Germinal center (tissue), 1 donor: ENCODE results near the gene GABBR2.

Source experiments
- DNase-seq: peaks from one replicate; pipeline ENCODE4 v3.0.0; 2012; ENCODE audit warnings: mixed read lengths, low spot score

Gene GABBR2

DNA sequence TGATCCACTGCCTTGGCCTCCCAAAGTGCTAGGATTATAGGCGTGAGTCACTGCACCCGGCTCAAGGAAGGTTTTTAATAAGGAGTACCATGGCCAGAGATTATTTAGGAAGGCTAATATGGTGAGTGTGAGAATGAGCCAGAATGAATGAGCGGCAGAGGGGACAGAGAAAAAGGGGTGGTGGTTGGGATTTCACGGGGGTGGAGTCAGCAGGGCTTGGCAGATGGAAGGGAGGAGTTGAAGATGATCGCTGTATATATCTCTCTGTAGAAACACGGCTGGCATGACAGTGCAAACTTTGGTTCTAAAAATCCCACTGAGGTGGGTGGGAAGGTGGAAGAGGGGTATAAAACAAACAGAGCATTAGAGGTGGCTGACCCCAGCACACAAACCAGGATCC, 276.6 kb downstream of the GABBR2 start:
- no peak for DNase-seq

DNA sequence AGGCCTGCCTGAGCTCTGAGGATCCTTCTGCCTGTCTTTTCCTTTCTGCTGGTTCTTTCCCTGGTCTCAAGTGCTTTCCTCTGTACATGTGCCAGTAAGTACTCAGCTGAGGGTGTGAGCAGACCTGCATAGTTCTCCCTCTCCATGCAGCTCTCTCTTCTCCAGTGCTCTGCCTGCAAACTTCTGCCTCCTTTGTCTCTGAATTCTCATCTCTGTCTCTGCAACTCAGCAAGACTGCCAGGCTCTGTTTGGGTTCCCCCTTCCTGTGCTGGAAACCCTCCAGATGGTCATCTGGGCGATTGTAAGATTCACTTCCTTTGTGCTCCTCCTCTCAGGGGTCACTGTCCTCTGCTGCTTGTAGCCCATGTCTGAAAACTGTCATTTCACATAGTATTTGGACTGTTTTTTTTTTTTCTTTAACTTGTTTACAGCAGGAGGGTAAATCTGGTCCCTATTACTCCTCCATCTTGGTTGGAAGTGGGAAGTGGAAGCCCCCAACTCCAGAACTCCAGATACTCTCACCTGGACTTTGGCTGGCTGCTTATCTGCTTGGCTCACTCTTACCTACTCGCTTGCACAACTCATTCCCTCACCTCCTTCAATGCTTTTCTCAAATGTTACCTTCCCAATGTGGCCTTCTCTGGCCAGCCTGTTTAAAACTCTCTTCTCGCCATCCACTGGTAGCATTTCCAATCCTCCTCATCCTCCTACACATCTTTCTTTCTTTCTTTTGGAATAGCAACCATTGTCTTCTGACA, 278.0 kb downstream of the GABBR2 start:
- no peak for DNase-seq

DNA sequence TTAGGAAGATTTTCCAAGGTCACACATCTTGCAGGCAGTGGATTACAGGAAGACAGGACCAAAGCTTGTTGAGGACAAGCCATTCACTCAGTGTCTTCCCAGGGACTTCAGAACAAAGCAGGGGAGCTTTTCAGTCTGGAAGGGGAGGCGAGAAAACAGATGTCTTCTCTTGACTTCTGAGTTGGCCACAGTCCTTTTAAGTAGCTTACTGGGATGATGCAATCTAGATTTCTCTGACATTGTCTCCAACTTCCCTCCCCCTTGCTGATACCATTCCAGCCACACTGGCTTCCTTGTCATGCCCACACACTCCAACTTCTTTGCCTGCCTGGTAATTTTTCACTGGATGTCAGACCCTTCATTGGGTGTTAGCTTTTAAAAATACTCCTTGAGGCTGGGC, 279.1 kb downstream of the GABBR2 start:
- no peak for DNase-seq

DNA sequence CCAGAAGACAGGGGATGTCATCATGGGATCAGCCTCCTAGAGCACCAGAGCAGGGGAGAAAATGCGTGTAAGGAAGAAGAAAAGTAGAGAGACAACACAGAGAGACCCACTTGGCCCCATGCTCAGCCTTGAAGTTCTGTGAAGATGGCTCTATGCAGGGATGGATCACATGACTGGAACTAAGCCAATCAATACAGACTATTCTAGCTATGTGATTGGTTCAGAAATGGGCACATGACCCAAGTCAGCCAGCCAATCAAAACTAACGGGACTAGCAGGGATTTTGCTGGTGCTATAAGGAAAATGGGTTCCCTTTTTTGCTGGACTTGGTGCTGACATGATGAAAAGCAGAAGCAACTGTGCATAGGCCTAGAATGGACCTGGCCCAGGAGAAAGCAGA, 280.3 kb downstream of the GABBR2 start:
- DNase-seq: no peak

DNA sequence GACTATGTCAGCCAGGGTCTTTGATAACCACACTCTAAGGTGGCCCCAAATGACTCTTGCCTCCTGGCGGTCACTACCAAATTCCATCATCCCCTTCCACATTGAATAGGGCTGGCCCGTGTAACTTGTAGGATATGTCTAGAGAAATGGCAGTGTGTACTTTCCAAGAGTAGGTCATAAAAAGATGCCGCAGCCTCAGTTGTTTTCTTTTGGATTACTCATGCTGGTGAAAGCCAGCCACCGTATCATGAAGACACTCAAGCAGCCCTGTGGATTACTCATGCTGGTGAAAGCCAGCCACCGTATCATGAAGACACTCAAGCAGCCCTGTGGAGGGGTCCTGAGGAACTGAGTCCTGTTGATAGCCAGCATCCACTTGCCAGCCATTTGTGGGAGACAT, 281.2 kb downstream of the GABBR2 start:
- no peak for DNase-seq

DNA sequence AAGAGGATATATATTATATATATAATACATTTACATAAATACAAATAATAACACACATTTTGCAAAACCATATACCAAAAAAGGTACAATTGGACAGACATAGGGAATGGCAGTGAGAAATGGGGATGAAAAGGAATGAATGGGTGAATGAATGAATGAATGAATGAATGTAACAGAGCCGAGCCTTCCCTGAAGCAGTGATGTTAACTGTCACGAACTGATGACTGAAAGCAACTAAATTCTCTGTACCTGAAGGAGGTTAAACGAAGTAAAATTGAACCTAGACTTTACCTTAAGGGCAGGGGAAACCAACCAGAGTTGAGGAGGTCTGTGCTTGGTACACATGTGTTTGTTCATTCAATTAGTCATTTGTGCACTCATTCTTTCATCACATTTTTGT, 283.7 kb downstream of the GABBR2 start:
- no peak for DNase-seq

DNA sequence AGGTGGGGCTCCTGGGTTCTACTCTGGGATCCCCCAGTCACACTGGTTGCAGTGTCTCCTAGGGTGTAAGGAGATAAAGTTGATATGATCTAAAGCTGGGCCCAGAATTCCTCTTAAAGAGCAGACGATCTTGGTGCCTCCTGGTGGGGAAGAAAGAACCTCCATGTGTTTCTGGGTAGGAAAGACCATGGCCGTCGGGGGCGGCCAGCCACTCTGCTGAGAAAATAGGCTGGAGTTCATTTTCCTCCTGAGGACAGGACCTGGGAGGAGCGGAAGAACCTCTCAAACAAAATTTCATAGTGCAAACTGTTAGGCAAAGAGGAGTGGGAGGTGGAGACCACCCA, 289.5 kb downstream of the GABBR2 start:
- DNase-seq: no peak

DNA sequence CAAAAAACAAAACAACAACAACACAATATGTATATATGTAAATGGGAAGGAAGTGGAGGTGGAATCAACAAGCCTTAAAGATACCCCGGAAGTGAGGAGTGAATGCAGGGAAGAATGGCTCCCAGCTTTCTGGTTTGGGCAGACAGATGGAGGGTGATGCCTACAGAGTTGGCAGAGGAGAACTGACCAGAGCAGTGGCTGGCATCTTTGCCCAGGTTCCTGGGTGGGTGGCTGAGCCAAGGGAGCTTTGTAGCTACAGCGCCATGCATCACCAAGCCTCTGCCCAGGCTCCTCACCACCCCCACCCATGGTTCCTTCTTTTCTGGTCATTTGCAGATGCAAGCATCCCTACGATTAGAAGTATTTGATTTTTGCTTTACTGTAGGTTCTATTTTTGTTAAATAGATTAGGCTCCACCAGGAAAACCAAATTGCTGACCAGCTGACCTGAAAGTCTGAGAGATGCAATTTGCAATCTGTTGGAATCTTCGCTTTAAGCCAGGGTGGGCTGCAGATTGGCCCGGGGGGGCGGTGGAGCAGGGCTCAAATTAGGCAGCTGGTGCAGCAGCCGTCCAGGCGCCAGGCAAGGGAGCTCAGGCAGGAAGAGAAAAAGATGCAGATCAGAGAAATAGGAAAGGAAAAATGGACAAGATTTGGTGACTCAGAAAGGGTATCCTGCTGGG, 290.0 kb downstream of the GABBR2 start:
- no peak for DNase-seq

DNA sequence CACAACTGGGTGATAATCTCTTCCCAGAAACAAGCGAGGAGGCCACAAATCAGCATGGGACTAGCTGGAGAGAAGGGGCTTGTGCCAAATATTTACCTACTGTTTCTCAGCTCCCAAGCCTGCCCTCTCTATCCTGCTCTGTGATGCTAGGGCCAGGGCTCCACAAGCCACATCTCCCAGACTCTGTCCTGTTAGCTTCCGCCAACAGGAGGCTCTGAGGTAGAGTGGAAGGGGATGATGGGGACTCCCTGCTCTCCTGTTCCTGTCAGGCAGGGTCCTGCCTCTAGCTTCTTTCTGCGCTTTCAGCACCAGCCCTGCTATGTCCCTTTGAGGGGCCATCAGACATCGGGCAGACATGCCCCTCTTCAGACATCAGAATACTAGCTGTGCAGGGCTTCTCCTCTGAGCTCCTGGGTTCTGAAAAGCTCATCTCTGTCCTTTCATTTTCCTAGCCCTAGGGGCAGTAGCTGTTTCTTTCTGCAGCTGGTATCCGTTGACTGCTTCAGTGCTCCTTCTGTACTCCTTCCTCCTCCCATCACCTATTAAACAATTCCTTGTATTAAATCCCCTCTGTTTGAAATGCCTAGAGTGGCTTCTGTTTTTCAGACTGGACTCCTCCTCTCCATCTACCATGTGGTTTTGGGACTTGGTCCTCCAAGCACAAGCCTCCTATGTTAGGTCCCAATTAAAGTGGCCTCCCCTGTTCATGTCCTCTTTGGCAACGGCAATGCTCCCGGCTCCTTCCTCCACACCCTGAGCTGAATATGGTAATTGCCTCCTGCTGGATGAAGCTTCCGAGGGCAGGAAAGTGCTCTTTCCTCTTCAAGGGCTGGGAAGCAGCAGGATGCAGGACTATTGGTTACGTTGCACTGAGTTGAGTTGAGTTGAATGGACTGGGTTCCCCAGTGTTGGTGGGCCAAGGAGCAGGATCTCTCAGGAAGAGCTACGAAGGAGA, 292.2 kb downstream of the GABBR2 start:
- DNase-seq: no peak

DNA sequence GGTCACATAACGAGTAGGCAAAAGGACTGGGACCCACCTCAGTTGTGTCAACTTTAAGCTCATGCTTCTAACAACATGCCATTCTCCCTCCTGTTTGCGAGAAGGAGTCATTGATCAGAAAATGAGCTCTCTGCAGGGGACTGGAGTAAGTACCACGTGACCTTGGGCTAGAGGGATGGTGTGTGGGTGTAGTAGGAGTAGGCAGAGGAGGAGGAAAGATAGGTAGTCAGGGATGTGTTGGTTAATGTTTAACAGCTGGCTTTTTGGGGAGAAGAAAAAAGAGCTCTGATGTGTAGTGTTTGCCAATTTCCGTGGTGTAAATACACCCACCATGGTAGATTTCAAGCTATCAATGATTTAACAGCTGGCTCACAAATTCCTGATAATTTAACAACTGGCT, 293.0 kb downstream of the GABBR2 start:
- DNase-seq: no peak

DNA sequence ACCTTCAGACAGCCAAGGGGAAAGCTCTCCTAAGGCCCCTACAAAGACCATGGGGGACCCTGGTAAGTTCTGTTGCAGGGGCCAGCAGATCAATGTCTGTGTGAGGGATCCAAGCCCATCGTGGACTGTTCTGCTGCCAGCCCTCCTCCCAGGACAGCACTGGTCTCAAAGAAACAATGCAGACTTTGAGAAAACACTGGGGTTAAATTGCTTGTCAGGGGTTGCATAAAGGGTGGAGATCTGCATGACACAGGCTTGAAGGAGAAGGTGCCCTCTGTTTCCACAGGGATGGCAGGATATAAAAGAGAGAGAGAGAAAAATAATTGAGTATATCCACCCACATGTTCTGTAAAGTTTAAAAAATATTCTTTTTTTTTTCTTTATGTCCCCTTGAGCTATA, 295.7 kb downstream of the GABBR2 start:
- no peak for DNase-seq

DNA sequence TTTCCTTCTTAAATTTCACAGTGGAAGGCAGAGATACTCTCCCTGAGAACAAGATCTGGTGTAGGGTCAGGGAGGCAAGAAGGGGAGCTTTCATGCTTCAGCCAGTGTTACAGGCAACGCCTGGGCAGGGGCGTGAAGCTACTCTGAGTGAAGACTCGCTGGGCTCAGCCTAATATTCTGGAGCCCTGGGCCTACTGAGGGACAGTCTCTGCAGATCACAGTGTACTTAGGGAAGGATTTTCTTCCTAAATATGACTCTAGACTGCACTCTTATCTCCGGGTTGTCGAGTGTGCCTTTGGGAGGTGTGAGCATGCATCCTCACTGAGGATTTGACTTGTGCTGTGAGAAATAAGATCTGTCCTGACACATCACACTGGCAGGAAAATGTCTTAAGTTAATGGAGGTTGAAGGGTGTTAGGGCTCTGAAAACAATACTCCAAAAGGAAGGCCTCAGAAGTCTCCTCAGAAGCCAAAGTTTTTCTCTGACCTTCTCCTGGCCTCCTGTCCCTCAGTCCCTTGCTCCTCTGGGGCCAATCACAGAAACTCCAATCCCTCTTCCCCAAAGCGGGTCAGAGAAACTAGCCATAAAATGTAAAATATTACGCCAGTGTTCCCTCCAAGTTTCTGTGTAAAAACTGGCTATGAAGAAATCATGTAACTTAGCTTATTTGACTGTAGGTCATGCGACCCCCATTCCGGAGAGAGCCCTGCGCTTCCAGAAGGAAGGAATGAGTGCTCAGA, 296.5 kb downstream of the GABBR2 start:
- no peak for DNase-seq

DNA sequence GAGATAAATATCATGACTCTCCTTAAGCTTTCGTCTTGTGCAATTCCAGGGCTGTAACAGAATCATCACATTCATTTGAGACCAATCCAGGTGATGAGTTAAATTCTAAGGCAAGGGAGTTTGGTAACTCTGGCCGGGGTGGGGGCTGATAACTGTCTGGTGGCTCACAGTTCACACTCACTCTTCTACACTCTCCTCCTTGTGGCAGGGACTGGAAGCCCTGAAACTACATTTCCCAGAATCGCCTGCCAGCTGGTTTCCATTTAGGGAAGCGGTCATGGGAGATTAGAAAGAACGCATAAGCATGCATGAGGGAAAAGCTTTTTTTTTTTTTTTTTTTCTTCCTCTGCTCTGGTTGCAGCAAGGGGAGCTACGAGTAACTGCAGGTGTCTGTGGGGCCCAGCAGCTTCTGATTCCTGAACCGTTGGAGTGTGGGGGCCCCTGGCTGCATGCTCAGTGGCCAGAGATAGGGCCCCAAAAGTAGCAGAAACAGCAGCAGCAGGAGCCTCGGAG, 298.5 kb downstream of the GABBR2 start:
- DNase-seq: peak; percentile 12

DNA sequence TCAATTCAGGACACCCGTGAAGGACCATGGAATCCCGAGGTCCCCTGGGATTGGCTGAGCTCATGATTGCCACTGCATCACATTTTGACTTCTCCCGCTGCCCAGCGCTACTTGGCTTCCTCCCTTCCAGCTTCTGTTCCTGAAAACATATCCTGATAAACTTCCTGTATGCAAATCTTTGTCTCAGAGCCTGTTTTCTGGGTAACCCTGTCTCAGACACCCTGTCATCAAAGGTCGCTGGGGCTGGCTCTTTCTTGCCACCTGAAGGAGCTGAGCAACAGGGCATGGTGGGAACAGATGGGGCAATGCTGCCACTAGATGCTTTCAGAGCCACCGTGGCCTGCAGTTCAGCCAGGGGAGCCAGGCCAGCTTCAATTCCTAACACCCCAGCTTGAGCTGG, 299.0 kb downstream of the GABBR2 start:
- no peak for DNase-seq

DNA sequence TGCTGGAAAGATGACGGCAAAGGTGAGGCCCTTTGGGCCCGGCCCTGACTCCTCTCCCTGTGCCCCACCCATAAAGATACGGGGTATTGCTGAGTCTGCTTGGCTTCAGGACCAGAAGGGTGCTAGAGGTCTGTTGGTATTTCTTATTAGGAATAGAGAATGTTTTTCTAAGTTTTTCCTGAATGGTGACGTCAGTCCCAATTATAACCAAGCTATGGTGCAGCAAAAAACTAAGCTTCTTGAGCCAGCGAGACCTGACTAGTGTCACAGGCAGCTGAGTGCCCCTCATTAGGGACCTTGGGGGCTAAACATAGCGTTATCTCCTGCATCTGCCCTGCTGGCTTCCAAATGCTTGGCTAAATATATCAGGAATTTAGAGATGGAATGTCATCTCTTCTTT, 302.3 kb downstream of the GABBR2 start:
- DNase-seq: no peak

DNA sequence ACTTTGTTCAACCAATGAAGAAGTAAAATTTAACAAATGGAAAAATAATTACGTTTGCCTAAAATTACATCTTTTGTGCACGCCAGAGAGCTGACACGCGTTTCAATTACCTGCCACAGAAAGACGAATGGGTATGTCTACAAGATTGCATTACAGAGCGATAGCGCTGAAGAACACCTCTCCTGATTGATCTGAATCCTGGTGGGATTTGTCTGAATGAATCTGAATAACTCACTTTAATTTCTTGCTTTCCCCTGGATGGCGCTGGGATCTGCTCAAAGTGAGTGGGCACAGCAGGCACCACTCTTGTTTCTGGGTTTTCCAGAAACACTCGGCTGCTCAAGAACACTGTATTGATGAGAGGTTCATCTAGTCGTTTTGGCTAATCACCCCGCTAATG, 304.5 kb downstream of the GABBR2 start:
- DNase-seq: no peak

DNA sequence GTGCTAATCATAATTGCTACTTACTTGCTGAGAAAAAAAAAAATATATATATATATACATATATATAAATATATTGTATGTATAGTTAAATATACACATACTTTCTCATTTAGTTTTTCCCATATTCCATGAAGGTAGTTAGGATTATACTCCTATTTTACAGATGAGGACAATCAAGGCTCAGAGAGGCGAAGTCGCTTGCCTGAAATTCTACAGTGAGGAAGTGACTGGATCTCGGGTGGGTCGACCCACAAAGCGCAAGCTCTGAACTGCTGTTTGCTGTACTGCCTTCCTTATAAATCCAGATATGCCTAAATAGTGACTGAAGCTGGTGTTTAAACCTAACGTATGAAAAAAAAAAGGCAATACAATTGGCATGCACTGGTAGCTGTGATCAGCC, 305.0 kb downstream of the GABBR2 start:
- no peak for DNase-seq

DNA sequence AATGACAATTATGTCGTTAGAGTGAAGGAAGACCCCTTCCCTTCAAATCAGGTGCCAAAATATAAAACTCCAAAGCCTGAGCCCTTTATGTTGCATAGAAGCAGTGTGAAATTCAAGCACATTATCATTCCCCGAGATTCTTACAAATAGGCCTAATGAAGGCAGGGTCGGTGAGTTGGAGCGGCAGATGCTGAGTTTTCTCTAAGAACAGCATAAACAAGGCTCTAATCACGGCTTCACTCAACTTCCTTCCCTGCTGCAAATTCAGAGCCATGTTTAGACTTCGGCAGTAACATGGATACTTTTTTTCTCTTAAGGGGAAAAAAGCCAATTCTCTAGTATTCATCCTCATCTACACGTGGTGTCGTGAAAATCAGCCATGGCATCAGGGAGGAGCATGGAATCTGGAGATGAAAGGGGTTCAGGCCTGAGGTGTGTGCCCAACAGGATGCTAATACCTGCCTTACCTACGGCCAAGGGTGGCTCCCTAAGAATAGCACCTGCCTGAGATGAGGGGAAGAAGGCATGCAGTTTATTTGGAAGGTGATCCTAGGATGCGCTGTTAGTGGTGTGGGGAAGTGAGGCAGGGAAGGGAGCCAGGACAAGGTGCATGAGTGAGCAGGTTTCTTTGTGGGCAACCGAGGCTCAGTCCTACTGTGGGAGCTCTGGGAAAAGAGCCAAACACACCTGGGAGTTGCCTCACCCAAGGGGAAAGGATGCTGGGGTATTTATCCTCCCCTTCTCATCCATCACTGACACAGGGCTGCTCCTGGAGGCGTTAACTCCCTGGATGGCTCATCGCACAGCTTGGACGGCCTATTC, 306.5 kb downstream of the GABBR2 start:
- no peak for DNase-seq

DNA sequence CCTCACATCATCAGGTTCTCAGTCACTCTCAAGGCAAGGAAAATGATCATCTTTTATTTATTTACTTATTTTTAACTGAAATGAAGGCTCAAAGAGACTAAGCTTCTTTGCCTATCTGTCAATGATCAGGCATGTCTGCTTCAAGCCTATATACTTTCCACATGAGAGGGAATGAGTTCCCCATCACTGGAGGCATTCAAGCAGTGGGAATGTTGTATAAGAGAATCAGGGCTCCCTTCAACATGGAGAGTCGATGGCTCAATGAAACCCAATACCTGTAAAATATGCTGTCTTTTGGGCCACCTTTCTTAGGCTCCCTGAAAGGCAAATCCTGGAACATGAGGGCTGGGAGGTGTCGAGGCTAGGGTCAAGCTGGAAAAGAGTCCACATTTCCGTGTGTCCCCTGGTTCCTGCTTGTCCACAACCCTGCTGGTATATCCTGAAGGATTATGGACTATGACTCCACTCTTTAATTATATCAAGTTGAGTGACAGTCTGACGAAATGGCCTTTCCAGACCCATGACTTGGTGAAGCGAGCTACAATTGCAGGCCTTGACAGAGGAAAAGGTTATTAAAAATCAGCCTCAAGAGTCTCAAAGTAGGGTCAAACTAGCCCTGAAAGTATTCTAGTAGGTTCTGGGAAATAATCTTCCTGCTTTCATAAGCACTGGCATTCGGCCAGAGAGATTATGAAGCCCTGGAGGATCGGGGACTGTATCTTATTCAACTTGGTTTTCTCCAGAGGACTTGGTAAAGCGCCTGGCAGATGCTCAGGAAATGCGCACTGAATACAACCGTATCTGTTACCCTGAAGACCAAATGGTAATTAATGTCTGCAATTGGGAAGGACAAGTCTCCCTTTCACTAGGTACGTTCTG, 307.4 kb downstream of the GABBR2 start:
- no peak for DNase-seq
